ENCODE measurements around the gene COL4A1. TPM values are rescaled to one million over a fixed set of nuclear protein-coding genes. Genes with fewer than 3 reads are reported as not detected.

COL4A1 gene
- total RNA-seq: 1,996 TPM
- long read RNA-seq, full-length matches to known transcripts: 25 of 977 reads
- long read RNA-seq, partial matches to known transcripts: 788 of 977 reads
- long read RNA-seq, other reads (novel, unspliced or antisense): 164 of 977 reads

DNA sequence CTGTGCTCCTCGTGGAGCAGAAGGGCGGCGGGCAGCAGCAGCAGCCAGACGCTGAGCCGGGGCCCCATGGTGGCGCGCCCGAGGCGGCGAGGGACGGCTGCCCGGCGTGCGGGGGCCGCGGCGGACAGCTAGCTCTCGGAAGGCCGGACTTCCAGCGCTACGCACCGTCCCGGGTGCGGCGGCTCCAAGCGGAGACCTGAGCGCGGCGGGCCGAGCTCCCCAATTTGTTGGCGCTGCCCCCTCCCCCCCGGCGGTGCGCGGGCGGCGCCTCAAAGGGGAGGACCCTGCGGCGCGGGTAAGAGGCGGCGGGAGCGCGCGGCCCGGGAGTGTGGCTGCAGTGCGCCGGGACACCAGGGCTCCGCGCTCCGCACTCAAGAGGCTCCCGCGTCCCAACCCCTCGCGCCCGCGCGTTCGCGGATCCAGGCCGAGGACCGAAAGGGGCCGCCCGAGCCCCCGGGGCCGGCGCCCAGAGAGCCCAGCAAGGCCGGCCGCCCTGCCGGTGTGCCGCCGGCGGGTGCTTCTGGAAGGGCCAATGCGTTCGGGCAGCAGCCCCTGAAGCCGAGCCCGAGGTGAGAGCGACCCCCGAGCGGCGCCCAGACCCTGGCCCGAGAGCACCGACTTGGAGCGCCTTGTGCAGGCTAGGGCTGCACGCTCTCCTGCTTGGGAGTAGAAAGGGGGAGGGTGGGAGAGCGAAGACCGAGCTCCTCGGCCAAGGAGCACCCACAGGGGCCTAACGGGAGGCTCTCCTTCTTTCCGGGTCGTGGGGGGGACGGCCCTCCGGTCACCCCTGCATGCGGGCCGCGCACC lies at the start of gene COL4A1, which contains the start of gene COL4A2:
Gene COL4A1, minus strand, starts transcription at position 198 of the 807 bp plus-strand sequence. Its CDS starts 130 bp downstream, at position 68.
Gene COL4A2, plus strand, starts transcription at position 325 of the 807 bp plus-strand sequence. CDS start 620 bp downstream, outside the sequence.
- DNase-seq (ENCODE audit: low spot score): peak; percentile 93

DNA sequence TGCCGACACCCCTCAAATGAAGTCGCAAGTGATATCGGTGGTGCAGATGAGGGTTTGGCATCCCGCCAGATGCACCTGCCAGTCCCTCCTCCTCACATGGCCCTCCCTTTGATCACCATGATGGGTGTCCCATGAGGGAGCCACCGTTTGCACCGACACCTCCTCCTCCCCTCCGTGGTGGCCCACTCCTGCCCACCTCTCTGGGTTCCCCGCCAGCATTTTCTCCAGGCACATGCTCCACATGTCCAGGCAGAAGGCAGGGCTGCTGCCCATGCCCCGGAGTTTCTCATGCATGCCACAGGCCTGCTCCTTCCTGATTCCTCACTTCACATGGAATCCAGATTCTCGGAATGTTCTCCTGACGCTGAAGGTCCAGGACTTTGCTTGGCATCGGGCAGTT lies 49.4 kb upstream of the COL4A1 start:
- no peak for DNase-seq (ENCODE audit: low spot score)

DNA sequence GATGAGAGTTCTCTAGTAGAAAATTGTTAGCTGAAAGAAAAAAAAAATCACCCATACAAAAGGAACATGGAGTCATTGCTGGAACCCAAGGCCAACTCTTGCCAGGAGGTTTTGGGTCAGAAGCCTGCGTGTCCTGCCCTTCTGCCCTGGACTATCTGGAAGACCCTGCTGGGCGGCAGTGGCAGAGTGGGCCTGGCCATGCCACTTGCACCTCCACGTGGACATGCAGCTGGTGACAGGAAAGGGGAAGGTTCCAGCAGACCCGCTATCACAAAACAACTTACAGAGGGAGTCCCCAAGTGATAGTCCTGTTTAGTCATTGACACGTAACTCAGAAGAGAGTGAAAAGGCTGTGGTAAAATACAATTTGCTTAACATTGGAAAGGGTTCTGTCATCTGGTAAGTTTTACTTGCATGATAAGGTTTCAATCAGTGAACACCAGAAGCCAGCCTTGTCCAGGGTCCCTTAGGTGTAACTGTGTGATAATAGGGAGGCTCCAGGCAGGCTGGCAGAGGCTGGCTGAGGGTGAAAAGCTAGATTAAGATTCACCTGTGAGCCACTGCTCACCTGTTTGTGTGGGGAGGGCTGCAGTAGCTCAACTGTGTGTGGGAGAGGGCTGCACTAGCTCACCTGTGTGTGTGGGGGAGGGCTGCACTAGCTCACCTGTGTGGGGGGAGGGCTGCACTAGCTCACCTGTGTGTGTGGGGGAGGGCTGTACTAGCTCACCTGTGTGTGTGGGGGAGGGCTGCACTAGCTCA lies 47.9 kb upstream of the COL4A1 start:
- DNase-seq (ENCODE audit: low spot score): no peak

DNA sequence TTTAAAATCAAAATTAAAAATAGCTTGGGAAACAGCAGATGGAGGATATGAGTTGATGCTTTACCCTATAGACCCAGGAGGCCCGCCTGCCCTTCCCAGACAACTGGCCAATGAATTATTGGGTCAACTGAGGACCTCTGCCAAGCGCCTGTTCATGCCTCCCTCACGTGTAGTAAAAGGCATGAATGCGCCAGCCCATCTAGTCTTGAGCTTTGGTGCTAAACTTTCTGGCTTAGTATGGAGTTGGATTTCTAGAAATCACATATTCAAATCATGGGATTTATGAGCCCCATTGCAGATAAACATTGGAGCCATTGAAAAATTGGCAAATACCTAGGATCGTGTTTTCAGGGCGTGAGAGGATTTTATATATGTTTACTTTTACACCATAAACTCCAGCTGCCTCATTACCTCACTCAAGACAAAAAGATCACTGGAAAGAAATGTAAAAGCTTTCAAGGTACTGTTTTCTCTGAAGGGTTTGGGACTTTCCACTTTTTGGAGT lies 47.2 kb upstream of the COL4A1 start:
- DNase-seq (ENCODE audit: low spot score): no peak

DNA sequence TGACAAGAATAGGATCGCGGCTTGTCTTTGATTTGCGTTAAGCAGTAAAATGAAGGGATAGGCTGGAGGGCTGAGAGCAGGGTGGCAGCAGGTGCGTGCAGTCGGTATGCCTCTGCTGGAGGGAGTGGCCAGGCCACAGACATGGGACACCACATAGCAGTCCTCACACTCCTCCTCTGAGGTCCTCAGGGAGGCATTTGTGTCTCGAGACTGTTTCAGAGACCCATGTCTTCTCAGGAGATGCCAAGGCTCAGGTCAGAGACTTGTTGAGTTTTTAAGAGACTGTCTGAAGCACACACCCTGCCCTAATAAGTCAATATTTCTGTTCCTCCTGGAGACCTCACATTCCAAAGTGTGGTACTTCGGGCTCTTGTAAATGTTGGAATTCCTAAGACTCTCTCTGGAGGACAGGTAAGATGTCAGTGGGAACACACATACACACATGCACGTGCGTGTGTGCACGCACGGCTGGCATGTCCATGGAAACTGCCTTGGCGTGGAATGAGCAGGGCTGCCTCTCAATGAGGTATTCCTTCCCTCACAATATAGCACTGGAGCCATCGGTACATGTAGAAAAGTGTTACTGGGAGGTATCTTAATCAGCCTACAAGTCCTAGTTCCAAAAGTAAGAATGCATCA lies 46.5 kb upstream of the COL4A1 start:
- no peak for DNase-seq (ENCODE audit: low spot score)

DNA sequence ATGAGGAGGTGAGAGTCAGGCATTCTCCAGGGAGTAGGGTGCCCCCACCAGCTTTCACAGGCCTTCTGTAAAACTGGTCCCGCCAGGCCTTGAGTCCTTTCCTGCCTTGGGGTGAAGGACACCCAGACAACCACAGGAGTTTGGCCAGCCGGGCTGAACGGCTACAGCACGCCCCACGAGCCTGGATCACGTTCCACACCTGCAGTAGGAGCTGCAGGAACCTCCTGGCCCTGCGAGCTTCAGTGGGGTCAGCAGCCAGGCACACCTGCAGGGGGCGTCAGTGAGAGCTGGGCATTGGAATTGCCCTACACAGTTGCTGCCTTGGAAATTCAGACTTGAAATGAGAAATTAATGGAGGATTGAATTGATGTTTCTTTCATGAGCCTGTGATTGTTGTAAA lies 45.8 kb upstream of the COL4A1 start:
- DNase-seq (ENCODE audit: low spot score): no peak

DNA sequence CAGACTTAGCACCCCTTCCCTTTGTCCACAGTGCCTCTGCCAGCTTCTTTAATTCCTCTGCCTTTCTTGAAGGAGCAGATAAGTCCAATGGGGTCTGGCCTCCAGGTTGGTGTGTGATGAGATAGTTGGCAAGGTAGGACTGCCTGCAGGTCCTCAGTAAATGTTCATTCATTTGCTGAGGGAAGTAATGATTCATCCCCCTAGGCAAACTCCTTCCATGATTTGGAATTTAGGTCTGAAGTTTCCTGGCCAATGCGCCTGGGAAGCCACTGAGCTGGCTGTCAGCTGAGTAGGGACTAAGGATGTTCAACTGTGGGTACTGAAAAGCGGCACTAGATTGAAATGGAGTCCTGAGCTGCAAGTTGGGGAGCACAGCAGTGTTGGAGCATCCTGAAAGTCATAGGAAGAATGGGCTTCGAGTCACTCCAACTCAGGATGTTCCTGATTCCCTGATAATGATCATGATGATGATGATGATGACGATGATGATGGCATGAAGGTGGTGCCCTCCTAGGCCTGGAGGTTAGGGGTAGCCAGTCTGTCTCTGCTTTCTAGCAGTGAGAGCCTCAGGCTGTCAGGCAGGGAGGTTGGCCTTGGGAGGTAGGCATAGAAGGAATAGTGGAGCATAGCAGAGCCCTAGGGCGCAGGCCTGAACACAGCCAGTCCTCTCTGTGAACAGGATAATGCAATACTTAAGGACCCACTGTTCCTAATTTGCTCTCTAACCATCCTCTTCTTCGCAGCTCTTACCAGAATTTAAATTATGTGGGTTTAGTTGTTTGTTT lies 44.9 kb upstream of the COL4A1 start:
- DNase-seq (ENCODE audit: low spot score): no peak

DNA sequence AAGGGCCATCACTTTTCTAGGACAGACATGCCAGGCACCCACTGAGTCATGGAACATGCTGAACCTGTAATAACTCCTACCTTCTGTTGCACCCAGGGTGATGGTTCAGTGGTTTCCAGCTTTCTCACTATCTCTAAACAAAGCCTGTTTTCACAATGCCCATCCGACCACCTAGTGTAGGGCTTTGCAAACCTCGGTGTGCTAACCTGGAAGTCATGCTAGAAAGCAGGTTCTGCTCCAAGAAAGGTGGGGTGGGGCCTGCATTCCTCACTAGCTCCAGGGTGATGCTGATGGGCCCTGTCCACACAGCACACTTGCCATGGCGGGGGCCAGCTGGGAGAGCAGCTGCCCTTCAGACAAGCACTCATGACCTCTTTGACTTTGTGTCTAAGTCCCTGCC lies 43.6 kb upstream of the COL4A1 start:
- DNase-seq (ENCODE audit: low spot score): no peak

DNA sequence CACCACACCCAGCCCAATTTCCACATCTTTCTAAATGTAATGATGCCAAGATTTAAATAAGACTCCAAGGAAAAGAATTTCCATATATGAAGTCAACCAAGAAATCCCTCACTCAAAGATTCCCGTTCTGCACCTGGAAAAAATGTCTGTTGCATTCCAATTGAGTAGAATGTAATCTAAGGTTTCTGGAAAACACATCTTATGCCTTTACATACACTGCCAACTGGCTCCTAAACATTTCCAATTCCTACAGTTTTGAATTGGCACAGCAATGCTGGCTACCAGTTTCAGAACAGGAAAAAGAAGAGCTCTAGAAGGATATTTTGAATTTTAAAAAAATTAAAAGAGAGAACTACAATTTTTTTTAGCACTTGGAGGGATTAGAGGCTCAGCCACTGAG lies 43.1 kb upstream of the COL4A1 start:
- DNase-seq (ENCODE audit: low spot score): no peak

DNA sequence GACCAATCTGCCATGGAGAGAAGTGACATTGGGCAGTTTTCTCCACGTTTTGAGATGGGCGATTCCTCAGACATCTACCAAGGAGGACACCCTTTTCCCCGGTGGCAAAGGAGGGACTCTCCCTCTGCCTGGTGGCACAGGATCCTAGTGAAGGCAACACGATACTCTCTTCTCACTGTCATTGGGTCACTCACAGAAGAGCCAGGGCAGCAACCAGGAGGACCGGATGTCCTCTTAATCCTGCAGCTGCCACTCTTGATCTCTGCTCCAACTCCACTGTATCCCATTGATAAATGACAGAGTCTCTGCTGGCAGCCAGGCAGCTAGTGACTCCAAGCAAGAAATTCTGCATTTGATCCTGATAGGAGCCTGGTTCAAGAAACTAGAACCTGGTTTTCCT lies 42.3 kb upstream of the COL4A1 start:
- DNase-seq (ENCODE audit: low spot score): no peak

DNA sequence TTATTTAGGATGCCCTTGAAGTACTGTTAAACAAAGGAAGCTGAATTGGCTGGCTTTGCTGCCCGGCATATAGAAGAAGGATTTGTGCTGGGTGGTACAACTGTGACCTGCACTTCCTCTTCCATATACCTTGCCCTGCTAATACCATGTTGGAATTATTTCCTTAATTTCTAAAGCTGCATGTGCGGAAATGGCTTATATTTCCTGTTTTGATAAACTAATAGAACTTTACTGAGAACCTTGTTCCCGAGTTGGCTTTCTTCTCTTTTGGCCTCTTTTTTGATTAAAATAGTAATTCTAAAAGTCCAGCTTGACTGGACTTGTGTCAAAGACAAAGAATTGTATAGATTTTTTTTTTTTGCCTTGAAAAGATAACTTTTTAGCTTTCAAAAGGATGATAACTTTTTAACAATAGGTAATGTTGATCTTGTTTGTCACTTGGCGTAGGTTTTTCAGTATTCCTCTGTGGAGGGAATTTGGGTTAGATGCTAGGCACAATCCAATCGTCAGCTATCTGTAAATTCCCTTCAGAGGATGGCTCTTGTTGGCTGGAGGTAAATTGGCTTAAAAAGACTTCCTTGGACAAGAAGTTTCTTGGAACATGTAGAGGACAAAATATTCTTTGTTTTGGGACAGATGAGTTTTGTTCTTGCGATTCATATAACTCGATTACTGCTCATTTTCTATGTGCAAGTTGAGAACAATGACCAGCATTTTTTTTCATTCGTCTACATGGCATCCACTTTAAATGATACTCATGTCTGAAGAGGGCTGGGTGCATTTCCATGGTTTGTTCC lies 41.5 kb upstream of the COL4A1 start:
- DNase-seq (ENCODE audit: low spot score): no peak

DNA sequence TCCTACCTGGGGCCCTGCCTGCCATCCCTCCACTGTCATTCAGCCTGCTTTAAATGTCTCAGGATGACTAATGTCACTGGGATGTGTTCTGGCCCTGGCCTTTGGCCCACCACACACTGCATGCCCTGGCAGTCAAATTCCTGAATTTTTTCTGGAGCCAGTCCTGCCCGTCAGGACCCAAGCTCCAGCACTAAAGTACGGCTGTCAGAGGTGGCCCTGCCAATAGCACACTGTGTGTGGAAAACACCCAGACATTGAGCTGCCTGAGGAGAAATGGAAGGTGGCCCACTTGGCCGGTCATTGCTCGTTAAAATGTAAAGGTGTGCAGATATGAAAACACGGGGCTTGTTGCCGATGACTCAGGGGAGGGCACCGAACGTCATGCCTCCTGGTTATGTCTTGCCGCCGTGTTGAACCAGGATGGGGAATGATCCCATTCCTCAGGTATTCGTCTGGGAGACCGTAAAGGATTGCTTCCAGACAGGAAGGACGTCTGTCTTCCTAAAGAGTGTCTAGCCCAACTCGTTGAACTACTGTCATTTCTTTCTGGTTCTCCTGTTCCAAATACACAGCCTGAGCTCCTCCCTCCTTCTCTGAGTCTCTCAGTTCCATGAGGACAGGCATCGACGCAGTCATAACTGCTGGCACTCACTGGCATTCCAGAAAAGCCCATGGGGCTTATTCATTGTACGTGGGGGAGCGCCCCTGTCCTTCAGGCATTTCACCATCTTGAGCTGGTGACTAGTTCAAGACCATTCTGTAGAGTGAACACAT lies 40.8 kb upstream of the COL4A1 start:
- DNase-seq (ENCODE audit: low spot score): no peak

DNA sequence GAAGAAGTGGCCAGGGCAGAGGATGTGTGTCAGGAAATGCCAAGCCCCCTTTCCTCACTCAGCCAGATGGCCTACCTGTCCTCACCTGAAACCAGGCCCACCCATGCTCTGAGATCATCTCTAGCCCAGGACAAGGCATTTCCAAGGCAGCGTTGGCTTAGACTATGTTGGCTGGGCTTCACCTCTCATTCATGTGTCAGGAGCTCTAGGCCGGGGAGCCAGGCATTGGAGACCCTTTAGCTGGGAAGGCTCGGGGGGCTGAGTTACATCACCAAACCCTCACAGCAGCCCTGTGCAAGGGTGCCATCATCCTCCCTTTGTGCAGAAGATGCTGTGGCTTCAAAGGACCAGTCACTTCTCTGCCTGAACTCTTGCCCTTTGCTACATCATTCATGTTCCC lies 40.1 kb upstream of the COL4A1 start:
- no peak for DNase-seq (ENCODE audit: low spot score)

DNA sequence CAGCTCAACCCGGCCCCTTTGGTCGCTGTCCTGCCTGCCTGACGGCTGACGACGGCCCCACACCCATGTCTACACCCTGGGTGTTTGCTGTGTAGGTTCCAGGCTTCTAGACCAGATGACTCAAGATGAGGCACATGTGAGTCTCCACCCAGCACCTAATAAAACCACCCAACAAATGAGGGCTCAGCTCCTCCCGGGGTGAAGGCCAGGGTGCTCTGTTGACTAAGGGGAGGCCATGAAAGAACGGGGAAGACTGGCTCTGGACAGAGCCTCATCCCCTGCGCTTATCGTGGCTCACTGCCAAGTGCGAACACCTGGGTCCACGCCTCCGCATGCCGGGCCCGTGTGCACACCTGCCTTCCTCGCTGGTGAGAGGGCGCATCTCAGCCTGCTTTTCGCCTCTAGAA lies 39.7 kb upstream of the COL4A1 start:
- DNase-seq (ENCODE audit: low spot score): no peak

DNA sequence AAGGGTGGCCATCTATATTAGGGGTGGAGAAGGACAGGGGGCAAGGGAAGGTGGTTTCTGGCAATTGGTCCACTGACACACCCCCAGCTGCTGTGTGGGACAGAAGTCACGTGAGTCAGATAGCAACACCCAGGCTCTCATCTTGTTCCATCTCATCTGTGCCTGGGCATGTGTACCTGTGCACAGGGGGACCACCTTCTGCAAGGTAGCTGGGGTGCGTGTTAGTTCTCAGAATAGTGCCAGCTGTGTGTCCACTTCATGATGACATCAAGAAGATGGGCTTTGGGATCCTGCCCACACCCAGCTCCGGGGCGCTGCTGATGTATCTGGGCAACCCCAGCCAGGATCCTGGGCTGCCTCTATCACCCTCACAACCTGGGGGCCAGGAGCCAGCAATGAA lies 38.7 kb upstream of the COL4A1 start:
- DNase-seq (ENCODE audit: low spot score): no peak

DNA sequence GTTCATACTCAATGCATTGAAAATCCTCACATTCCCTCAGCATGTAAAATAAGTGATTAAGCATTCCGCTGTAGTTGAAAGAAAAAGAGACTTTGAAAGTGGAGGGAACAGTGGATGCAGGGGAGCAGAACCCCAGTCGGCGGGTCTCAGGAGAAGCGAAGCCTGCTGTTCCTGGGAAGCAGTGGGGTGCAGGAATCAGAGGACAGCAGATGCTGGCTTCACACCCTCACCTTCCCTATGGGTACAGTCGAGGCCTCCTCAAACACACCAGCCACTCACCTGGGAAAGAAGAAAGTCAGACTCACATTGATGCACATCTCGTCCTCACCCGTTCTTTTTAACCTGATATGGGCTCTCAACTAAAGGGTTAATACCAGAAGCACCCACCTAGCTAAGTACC lies 38.3 kb upstream of the COL4A1 start:
- DNase-seq (ENCODE audit: low spot score): no peak

DNA sequence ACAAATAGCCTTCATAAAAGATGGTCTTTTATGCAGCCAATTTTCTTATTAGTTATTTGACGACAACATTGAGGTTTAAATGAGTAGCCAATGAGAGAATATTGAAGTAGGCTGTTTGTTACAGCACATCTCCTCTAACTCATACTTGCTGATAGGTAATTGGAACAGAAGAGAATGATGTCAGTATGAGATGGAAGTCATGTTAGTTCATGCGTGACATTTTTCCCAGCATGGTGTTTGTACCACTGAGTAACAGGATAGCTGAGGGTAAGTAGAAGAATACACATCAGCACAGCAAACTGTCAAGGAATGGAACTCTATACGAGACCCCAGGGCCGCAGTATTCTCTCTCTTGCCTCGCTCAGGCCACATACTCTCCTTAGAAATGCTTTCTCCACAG lies 37.4 kb upstream of the COL4A1 start:
- DNase-seq (ENCODE audit: low spot score): no peak

DNA sequence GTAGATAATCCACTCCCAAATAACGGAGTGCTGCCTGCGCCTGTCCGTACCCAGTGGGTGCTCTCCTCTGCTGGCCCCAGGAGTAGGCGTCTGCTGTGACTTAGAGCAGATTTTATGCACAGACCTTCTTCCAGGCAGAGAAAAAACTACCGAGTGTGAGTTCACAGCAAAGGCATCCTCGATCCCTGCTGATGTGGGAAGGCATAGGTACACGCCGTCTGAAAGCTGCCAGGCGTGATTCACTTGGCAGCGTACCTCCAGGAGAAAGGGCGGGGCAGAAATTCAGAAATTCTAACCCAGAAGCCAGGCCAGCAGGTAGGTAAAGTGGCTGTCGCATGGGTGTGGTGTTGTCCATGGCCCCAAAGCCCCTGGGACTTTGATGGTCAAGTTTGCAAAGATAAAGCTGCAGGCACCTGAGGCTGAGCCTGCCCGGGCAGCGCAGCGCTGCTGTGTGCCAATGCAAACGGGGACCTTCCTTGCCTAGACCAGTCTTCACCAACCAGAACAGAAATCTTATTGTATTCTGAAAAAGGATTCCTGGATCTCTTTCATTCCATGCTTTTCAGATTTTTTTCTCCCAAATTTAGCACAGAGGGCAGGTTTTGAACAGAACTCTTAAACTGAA lies 36.4 kb upstream of the COL4A1 start:
- DNase-seq (ENCODE audit: low spot score): no peak

DNA sequence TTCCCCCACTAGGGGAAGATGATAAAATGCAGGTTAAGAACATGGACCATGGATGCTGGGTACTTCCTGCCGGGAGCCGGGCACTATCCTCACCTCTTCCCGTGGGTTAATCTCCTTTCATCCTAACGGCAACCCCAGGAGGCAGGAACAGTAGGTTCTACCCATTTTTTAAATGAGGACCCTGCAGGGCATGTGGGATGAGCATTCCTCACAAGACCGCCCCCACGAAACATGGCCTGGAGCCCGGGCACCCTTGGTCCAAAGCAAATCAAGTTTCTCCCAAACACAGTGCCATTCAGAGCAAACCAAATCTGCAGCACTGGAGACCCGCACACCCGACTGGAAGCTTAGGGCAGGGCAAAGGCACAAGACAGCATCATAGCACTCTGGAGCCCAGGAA lies 35.5 kb upstream of the COL4A1 start:
- peak; percentile 72 for DNase-seq (ENCODE audit: low spot score)

Data from mesenteric fat pad (tissue), 1 donor.